GM18951 (cell line): ENCODE data around the gene ECI1.

Source experiments
- POLR2A ChIP-seq: IDR thresholded peaks from 4 replicates; pipeline ENCODE4 v1.6.1; 2011; ENCODE audit warnings: mild to moderate bottlenecking; ENCODE audit not compliant: insufficient read length, insufficient read depth; ENCODE audit errors: extremely low read depth
- in situ Hi-C: fragments of 300-500 bp; cut with MboI; formaldehyde crosslinking; loops from one replicate; pipeline ENCODE4 v1.12.0; 2022; ENCODE audit warnings: low sequenced_read_pairs, mixed read lengths, inconsistent platforms; ENCODE audit not compliant: unreplicated experiment

ECI1 gene

DNA sequence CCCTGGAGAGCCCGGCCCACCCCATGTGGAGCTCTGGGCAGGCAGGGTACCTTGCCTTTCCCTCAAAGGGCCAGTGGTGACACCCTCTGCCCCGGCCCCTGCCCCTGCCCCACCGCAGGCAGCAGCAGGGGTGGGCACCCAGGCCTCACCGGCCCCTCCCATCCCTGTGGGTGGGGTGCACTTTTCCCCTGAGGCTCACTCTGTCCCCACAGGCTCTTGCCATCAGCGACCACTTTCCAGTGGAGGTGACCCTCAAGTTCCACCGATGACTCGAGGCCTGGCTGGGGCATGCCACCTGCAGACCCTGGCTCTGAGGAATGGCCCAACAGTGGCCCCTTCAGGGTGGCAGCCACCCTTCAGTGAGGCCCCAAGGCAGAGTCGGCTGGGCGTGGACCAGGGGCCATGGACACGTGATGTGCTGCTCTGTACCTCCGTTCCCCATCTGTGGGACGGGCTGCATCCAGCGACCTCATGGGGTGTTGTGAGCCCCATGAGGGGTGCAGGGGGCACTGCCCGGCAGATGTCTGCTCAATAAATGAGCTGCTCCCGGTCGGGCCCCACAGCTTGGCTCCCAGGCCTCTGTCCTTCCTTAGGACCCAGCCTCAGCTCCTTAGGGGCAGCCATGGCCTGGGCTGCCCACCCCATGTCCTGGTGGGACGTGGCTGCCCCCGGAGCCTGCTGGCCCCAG lies 13.1 kb downstream of the ECI1 start:
- in situ Hi-C loops: no loop called here

DNA sequence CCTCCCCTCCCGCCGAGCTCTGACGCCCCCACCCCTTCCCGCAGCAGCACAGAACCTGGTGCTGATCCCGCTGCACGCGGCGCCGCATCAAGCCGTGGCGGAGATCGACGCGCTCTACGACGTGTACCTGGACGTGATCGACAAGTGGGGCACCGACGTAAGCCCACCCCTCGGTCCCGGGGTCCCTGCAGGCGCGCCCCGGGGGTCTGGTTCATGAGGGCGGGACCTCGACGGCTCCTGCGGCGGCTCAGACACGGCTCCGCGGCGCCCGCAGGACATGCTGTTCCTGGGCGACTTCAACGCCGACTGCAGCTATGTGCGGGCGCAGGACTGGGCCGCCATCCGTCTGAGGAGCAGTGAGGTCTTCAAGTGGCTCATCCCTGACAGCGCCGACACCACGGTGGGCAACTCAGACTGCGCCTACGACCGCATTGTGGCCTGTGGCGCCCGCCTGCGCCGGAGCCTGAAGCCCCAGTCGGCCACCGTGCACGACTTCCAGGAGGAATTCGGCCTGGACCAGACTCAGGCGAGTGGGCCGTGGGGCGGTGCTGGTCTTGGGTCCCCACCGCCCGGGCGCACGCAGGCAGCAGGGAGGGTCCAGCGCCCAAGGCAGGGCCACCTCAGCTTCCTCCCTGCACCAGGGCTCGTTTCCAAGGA lies 13.8 kb downstream of the ECI1 start:
- TF ChIP-seq POLR2A: no peak
- in situ Hi-C loops: no loop called here

More for the DNA sequence above, 13.1 kb downstream of the ECI1 start:
- peak; percentile 23 for TF ChIP-seq POLR2A

DNA sequence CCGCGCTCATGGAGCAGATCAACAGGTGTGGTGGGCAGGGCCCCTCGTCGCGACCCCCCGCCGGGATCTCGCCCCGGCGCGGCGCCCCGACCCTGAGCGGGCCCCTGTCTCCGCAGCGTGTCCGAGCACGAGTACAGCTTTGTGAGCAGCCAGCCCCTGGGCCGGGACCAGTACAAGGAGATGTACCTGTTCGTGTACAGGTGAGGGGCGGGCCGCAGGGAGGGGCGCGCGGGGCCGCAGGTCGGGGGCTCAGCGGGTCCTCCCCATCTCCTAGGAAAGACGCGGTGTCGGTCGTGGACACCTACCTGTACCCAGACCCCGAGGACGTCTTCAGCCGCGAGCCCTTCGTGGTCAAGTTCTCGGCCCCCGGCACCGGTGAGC lies 14.3 kb downstream of the ECI1 start:
- TF ChIP-seq POLR2A: no peak
- in situ Hi-C loops: no loop called here

DNA sequence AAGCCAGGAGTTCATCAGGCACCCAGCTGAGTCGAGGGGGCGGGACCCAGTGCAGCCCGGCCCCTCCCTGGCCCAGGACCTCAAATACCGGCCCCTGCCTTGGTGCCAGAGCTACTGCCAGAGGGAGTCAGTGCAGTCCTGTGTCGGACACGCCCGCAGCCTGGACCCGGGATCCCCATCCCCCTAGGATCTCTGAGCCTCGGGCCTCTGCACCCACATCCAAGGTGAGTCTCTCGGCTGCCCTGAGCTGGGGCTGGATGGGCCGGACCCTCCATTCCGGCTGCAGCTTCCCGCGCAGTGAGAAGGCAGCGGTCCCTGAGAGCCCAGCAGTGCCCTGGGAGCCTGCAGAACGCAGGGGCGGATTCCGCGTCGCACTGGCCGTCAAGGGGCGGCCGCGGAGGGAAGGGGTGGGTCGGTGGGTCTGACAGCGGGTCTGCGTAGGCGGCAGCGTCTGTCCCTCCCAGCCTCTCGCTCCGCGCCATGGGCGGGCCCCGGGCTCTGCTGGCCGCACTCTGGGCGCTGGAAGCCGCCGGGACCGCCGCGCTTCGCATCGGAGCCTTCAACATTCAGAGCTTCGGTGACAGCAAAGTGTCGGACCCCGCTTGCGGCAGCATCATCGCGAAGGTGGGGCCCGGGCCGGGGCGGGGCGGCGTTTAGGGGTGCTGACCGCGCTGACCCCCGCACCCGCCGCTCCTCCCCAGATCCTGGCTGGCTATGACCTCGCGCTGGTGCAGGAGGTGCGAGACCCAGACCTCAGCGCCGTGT lies 14.9 kb downstream of the ECI1 start, which contains the start of gene DNASE1L2:
Gene DNASE1L2, plus strand, starts transcription at position 108 of the 765 bp plus-strand sequence. Its CDS starts 373 bp downstream, at position 481.
- no peak for TF ChIP-seq POLR2A

DNA sequence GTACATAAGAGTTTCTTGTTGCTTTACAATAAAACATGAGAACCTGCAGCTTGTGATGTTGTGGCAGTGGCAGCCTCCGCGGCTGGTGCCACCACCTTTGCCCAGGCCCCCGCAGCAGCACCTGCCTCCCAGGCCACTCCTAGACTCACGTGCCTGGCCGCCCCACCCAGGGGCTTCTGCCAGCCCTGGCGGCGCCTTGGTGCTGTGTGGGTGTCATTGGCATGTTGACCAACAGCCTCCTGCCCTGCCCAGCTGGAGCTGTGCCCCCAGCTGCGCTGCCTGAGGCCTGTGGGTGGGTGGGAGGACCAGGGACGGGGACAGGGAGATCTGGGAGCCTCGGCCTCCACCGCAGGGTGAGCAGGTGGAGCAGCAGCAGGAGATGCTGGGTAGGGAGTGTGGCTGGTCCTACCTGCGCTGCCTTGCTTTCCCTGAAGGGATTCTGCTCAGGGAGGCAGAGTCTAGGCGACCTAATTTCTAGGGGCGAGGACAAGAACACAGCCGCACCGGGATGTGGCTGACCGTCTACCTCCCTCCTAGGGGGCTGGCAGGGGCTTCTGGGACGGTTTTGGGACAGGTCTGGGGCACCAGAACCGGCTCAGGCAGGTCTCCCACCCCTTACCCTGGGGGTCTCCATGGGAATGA lies 15.6 kb downstream of the ECI1 start:
- in situ Hi-C loops: no loop called here

More for the DNA sequence above, 14.9 kb downstream of the ECI1 start, which contains the start of gene DNASE1L2:
- in situ Hi-C loops: no loop called here

DNA sequence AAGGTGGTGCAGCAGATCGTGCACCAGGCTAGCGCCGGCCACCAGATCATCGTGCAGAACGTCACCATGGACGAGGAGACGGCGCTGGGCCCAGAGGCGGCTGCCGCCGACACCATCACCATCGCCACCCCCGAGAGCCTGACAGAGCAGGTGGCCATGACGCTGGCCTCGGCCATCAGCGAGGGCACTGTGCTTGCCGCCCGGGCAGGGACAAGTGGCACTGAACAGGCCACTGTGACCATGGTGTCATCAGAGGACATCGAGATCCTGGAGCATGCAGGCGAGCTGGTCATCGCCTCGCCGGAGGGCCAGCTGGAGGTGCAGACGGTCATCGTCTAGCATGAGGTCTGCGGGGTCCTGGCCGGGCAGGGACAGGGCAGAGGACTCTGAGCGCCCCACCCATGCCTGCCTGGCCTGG lies 16.1 kb downstream of the ECI1 start:
- in situ Hi-C loops: no loop called here
- no peak for TF ChIP-seq POLR2A

More for the DNA sequence above, 15.6 kb downstream of the ECI1 start:
- no peak for TF ChIP-seq POLR2A

DNA sequence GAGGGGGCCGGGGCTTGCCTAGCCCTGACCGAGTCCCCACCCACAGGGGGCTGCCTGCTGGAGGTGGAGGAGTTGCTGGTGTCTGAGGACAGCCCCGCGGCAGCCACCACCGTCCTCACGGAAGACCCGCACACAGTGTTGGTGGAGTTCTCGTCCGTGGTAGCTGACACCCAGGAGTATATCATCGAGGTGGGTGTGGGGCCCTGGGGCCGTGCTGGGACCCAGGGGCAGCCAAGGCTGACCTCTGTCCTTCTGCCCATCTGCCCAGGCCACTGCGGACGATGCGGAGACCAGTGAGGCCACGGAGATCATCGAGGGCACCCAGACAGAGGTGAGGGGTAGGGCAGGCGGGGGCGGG lies 16.6 kb downstream of the ECI1 start:
- no peak for TF ChIP-seq POLR2A
- in situ Hi-C loops: no loop called here

DNA sequence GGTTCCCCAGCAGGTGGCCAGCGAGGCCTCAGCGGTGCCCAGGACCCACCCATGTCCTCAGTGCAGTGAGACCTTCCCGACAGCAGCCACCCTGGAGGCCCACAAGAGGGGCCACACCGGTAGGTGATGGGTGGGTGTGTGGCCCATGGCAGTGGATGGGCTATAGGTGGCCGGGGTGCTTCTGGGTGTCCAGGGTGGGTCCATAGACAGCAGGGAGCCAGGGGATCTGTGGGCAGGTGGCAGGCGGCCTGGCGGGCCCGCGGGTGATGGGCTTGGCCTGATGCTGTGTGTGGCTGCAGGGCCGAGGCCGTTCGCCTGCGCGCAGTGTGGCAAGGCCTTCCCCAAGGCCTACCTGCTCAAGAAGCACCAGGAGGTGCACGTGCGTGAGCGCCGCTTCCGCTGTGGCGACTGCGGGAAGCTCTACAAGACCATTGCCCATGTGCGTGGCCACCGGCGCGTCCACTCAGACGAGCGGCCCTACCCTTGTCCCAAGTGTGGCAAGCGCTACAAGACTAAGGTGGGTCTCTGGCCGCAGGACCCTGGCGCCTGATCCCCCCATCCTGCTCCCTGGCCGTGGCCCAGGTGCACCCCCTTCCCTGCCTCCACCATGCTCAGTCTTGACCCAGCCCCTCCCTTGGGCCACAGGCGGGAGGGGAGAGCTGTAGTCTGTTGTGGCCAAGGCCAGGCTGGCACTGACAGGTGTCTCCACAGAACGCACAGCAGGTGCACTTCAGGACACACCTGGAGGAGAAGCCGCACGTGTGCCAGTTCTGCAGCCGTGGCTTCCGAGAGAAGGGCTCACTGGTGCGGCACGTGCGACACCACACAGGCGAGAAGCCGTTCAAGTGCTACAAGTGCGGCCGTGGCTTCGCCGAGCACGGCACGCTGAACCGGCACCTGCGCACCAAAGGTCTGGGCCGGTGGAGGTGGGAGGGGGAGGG lies 17.2 kb downstream of the ECI1 start:
- in situ Hi-C loops: no loop called here
- TF ChIP-seq POLR2A: no peak

DNA sequence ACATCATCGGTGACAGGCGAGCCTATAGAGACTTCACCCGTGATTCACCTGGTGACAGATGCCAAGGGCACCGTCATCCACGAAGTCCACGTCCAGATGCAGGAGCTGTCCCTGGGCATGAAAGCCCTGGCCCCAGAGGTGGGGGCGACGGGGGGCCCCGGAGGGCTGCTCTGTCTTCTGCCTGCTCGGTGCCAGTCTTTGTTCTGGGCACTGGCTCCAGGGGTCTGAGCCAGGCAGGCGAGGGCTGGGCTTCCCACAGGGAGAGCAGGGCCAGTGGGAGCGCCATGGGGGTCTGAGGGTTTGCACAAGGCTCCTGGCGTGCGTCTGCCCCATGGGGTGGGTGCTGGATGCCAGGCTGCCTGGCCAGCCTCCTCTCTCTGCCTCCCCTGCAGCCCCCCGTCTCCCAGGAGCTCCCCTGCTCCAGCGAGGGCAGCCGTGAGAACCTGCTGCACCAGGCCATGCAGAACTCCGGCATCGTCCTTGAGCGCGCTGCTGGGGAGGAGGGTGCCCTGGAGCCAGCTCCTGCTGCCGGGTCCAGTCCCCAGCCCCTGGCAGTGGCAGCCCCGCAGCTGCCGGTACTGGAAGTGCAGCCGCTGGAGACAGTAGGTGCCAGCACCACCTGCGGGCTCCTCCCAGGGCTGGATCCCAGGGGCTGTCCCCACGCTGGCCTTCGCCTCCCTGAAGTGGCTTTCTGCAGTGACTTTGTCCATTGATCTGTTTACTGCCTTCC lies 18.2 kb downstream of the ECI1 start:
- TF ChIP-seq POLR2A: peak; percentile 11
- in situ Hi-C loops: no loop called here

DNA sequence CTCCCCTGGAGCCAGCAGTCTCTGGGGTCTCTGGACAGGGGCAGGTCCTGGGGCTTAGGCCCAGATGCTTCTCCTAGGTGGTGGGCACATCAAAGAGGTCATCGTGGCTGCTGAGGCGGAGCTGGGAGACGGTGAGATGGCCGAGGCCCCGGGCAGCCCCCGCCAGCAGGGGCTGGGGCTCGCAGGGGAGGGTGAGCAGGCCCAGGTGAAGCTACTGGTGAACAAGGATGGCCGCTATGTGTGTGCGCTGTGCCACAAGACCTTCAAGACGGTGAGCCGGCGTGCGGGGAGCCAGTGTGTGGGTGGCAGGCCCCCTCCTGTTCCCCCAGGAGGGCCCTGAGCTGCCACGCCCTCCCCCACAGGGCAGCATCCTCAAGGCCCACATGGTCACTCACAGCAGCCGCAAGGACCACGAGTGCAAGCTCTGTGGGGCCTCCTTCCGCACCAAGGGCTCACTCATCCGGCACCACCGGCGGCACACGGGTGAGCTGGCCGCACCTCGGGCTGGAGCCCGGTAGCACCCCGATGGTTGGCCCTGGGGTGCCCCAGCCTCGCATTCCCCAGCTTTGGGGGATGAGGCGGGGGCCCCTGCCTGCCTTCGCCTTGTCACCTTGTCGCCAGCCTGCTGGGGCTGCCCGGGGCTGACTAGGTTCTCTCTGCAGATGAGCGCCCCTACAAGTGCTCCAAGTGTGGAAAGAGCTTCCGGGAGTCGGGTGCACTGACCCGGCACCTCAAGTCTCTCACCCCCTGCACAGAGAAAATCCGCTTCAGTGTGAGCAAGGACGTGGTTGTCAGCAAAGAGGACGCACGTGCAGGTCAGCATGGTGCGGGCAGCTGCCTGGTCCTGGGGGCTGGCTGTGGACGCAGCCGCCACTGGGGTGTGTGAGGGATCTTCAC lies 19.0 kb downstream of the ECI1 start:
- TF ChIP-seq POLR2A: no peak
- in situ Hi-C loops: no loop called here
